Left ventricle myocardium superior (tissue), 1 donor: ENCODE measurements around the gene AMZ2. TPM values are rescaled to one million over a fixed set of nuclear protein-coding genes. Genes with fewer than 3 reads are reported as not detected.
"Not testable (repeated sequence)": the region's sequence is repeated elsewhere in the genome, so short reads cannot be mapped to it uniquely, and the experiment has no call there.

Experiments used
- ATAC-seq: fragments of 200-7000 bp; cut with Tn5 transposase; one replicate; pipeline ENCODE4 v1.9.1; 2020; ENCODE audit warnings: mild to moderate bottlenecking, moderate library complexity
- DNase-seq: peaks from one replicate; pipeline ENCODE4 v3.0.0-alpha.2; 2020
- intact Hi-C: fragments of 100-400 bp; cut with micrococcal nuclease; formaldehyde crosslinking; loops from one replicate; pipeline ENCODE4 v1.11.0; 2022
- total RNA-seq: library from RNA; stranded (reverse); fragmentation: NEBNext Ultra II Directional; extraction: Animal tissue kit (Norgen Biotek cat#: 25700); gene quantifications from one replicate; pipeline ENCODE4 v1.2.1, GENCODE V29; 2021
- donor health status: DM: no; HTN: yes; CAD: no; lungs with severe emphysema.

Gene AMZ2
- total RNA-seq, 1 donor from 2014 or later: 92.1 TPM

DNA sequence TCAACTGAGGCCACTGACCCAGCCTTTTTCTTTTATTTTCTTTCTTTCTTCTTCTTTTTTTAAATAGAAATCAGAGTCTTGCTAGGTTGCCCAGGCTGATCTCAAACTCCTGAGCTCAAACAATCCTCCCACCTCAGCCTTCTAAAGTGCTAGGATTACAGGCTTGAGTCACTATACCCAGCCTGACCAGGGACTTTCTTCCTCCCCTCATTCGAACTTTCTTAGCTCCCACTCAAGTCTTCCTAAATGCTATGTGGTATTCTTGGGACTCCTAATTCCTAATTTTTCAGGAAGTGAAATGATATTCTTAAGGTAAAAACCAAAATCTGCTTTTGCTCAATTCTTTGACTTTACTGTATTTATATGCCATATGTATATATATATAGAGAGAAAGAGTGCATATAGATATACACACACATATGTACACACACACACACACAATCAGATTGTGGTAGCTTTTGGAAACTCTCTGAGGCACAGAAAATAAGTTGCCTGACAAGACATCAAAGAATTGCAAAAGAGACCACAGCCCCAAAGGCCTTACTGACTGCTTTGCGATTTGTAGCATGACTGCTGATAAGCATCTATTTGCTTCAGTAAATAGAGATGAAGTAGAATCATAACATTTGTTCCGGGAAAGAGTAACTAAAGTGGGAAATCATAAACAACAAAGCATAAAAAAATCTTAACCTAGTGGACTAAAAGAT lies 9.5 kb upstream of the AMZ2 start:
- ATAC-seq (no peak), DNase-seq (no peak)
- intact Hi-C loops: no loop called here

DNA sequence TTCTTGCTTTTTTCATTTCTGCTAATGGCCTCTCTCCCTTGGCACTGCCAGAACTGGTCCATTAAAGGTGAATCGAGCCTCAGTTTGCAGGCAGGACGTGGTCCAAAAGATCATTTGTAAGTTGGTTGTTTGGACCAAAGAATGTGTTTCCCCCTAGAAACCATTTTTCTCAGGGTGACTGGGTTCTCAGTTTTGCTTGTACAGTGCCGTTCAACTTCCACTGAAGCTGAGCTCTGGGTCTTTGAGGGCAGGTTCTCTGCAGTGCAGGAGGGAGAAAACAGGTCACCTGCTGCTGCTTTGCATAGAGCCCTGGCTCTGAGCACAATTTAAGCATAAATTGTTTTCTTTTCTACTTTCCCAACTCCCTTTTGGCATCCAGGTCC lies 9.0 kb upstream of the AMZ2 start:
- ATAC-seq (no peak), DNase-seq (no peak)

DNA sequence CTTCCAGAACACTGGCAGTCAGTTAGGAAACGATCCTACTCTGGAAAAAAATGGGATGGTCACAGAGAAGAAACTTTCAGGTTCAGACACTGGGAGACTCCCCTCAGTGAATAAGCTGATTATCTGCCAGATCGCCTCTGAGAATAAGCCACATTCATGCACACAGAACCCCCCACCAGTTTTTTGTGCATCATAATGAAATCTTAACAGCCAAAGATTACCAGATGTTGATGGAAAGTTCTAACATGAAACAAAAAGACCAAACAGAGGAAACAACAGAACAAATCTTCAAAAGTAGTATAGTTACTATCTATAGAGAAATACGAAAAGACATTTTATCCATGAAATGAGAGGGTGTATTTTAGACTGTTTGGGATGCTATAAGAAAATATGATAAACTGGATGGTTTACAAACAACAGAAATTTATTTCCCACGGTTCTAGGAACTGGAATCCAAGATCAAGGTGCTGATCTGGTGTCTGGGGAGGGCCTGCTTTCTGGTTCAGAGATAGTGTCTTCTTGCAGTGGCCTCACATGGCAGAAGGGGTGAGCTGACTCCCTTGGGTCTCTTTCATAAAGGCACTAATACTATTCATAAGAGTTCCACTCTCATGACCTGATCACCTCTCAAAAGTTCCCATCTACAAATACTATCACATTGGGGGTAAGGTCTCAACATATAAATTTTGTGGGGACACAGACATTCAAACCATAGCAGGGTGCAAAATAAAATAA lies 8.0 kb upstream of the AMZ2 start:
- no peak for ATAC-seq

More for the DNA sequence above, 9.0 kb upstream of the AMZ2 start:
- intact Hi-C loops: no loop called here

DNA sequence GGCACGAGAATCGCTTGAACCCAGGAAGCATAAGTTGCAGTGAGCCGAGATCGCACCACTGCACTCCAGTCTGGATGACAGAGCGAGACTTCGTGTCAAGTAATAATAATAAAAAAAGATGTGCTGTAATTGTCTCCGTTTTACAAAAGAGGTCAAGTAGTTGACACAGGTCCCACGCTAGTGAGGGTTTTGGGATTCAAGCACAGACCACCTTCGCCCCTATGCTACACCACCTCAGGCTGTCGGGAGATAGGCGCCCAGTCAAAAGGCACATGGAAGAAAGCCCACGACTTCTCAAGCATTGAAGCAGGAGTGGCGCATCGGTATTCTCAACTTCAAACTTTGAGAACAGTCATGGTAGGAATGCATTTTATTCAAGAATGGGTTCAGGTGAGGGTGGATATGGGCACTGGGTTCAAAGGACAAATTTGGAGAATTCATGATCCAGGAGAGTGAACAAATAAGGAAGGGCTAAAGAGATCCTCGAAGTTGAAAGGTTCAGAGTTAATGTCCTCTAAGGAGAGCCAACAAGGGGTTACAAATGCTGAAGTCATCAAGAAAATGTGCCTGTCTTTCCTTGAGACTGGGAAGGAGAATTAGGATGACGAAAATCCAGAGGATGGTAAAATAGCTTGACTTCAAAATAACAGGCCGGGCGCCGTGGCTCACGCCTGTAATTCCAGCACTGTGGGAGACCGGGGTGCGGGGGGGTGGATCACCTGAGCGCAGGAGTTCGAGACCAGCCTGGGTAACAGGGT lies 1.4 kb upstream of the AMZ2 start:
- ATAC-seq (no peak), DNase-seq (peak; percentile 39)
- intact Hi-C loops: no loop called here

More for the DNA sequence above, 8.0 kb upstream of the AMZ2 start:
- no peak for DNase-seq
- intact Hi-C loops: no loop called here

DNA sequence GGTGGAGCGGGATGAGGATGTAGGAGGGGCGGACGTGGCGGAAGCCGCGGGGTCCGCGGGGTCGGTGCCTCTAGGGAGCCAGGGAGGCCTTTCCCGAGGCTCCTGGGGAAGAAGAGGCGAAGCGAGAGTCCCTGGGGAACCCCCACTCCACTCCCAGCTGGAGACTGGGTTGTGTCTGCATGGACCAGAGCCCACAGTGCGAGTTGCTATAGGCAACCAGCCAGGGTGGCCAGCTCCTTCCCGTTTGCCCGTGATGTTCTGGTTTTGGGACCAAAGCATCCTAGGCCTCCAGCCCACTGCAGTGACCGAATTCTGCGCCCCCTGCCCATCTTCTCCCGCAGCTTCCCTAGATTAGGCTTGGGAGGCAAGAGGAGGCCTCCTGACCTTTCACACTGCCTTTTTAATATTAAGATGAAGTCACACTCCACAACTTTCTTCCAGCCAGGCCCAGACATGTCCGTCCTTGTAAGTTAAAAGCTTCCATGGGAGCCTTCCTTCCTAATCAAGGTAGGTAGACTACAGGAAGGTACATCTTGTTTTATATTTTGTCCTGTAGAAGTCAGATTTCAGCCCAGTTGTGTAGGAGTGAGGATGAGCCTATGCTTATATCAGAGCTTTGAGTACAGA lies 469 bp downstream of the AMZ2 start:
- DNase-seq: no peak
- peak; percentile 59 for ATAC-seq
- intact Hi-C loops: no loop called here

DNA sequence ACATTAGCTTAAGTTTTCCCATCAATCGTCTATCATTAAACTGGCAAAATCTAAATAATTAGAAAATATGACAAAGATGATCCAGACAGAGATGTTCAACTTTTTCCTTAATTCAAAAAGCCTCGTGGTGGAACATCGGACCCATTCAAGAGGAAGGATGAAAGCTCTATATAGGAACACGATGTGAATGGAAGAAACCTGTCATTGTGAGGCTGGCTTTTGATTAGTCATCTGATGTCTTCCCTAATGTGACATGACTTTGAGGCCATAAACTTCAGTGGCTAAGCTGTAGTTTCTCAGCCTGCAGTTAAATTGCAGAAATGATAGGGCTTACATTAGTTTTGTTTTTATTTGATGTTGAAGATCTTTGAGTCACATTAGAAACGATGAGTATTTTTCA lies 1.0 kb downstream of the AMZ2 start:
- ATAC-seq: no peak
- intact Hi-C loops: no loop called here
- no peak for DNase-seq

DNA sequence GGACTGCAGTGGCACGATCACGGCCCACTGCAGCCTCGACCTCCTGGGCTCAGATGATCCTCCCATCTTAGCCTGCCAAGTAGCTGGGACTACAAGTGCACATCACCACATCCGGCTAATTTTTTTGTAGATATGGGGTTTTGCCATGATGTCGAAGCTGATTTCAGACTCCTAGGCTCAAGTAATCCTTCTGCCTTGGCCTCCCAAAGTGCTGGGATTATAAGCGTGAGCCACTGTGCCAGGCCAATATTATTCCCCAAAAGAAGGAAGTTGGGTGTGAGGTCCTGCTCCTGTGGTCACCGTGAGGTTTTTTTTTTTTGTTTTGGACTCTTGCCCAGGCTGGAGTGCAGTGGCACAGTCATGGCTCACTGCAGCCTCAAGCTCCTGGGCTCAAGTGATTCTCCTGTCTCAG lies 1.5 kb downstream of the AMZ2 start:
- no peak for ATAC-seq
- intact Hi-C loops: no loop called here
- DNase-seq: no peak

DNA sequence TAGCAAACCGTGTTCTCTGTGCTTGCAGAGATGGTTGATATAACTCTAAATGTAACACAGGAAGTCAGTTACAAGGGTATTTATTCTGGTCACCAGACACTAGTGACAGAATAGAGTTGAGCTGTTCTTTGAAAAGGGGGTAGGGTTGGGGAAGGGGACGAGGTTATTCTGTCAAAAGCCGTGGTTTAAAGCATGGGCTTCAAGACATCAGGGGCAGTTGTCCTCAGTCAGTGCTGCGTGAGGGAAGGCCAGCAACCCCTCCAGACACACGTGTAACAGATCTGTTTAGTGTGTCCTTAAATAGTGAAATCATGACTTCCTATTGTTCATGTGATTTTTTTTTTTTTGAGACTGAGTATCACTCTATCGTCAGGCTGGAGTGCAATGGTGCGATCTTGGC lies 5.6 kb downstream of the AMZ2 start:
- DNase-seq, intact Hi-C loops, ATAC-seq: not testable (repeated sequence)

DNA sequence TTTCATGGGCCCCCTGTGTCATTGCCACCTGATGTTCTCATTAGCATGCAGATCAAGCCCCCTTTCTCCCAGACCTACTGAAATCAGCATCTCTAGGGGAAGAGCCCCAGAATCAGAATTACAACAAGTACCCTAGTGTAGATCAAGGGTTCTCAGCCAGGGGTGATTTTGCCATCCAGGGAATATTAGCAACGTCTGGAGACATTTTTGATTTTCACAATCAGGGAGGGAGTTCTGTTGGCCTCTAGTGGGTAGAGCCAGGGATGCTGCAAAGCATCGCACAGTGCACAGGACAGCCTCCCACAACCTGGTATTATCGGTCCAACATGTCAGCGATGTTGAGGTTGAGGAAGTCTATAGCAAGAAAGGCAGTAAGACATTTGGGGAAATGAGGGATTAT lies 7.3 kb downstream of the AMZ2 start:
- no peak for ATAC-seq
- intact Hi-C loops: no loop called here
- no peak for DNase-seq

DNA sequence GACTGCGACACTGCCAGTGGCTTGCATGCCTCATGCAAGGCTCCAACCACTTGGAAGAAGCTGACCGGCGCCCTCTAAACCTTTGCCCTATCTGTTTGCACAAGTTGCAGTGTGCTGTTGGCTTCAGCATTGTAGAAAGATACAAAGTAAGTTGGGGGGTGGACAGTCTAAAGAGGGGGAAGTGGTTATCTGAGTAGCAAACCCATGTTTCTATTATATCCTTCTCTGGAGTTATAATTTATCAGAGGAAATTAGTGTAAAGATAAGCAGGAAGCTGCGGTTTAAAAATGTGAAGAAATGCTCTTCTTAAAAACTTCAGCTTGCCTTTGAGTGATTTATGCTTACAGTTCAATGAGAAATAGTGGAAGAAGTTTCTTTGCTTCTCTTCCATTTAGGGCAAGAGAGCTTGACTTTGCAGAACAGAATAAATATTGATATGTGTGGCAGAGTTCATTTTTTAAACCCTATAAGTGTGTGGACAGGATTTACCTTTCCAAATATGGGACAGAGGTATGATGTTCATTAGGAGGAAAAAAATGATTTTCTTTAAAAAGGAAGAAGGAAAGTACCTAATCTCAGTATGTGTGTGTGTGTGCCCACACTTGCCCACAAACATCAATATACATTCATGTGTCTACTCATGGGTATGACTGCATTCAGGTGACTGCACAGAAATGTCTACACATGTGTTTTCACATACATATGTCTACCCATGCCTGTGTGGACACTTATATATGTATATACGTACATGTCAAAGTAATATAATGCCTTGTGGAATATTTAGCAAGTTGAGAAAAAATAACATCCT lies 8.1 kb downstream of the AMZ2 start:
- intact Hi-C loops: no loop called here
- no peak for ATAC-seq
- no peak for DNase-seq

DNA sequence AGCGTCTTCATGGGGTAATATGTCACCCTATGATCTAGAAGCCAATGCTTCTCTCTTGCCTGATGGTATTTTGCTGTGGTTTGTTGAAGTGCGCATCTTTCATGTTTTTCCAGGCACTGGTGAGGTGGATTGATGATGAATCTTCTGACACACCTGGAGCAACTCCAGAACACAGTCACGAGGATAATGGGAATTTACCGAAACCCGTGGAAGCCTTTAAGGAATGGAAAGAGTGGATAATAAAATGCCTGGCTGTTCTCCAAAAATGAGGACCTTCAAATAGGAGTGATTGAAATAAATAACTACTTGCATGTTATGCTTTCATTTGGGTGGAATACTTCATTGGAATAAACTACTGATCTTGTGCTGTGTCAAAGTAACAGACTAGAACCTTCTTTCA lies 8.9 kb downstream of the AMZ2 start:
- DNase-seq, ATAC-seq, intact Hi-C loops: not testable (repeated sequence)

DNA sequence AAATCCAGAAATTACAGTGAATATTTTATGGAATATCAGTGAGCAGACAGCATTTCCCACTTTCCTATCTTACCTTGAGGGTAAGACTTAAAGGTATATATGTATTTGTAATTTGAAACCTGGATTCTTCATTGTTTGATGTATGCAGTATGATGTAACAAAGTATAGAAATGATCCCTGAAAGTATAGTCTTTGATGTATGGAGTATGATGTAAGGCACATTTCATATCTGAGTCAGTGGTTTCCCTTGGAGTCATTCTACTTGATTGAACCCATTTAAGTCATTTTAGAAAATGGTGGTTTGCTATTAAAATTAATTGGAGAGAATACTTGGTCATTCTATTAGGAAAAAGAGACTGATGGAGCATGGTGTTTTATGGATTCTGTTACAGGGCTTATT lies 10.1 kb downstream of the AMZ2 start:
- intact Hi-C loops: no loop called here
- DNase-seq: no peak

DNA sequence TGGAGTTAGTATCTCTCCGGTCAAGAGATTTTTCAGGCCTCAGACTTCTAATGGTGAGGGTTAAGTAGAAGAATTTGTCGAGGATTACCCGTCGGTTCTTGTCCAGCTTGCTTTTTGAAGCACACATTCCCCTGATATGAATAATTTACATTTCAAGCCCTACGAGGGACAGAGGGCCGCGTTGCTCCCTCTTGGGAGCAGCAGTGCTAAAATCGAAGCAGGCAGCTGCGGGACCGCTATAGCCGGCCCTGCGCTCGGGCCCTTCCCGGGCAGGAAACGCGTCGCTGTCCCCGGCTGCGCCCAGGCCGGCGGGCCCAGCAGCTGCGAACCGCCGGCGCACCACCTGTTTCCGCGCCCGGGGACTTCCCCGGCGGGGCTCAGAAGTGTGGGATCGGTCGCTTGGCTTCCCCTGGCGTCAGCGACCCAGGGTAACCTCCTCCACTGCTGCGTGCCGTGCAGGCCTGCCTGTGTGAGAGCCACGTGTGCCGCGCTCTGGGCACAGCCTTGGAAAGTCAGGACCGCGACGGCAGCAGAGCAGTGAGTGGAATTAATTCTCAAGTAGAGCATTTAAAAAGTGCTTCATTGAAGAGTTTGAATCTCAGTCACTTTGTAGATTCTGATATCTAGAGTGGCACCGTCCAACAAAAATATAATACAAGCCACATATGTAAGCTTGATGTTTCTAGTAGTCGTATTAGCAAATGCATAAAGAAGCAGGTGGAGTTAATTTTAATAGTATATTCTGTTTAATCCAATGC lies 11.2 kb downstream of the AMZ2 start:
- peak; percentile 91 for ATAC-seq
- intact Hi-C loops: not testable (repeated sequence)
- peak; percentile 79 for DNase-seq

More for the DNA sequence above, 10.1 kb downstream of the AMZ2 start:
- no peak for ATAC-seq

DNA sequence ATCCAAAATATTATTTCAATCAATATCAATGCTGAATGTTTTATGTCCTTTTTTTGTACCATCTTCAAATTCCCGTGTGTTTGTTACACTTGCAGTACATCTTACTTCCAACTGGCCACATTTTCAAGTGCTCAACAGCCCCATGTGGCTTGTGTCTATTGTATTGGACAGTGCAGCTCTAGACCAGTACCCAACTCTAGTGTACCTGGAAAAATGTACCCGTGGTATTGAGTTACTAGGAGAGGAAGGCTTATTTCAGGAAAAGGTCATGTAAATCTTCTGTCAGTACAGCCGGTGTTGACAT lies 11.8 kb downstream of the AMZ2 start:
- DNase-seq, ATAC-seq, intact Hi-C loops: not testable (repeated sequence)

DNA sequence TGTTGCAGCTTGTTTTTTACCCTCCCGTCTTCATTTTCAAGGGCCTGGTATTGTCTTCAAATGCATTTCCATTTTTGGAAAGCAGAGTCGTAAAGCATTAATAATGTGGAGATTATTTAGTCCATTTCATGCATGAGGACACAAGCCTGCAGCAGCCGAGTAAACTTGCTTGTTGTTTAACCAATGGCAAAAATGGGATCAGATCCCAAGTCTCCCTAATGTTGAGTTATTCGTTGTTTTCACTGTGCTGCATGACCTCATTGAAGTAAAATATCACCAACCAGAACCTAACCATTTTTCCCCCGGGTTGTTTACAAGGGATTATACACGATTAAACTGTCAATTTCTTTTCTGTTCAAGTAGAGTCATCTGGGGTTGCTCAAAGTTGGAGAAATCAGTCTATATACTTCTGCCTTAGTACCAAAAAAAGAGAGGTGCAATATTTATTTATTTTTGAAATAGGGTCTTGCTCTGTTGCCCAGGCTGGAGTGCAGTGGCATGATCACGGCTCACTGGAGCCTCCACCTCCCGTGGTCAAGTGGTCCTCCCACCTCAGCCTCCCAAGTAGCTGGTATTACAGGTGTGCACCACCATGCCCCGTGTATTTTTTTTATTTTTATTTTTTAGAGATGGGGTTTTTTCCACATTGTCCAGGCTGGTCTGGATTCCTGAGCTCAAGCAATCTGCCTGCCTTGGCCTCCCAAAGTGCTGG lies 12.4 kb downstream of the AMZ2 start:
- intact Hi-C loops: loop anchor here (10.0 kb wide), 1 partner anchor 175 kb away; no protein-coding TSS in a partner anchor
- no peak for DNase-seq
- no peak for ATAC-seq

DNA sequence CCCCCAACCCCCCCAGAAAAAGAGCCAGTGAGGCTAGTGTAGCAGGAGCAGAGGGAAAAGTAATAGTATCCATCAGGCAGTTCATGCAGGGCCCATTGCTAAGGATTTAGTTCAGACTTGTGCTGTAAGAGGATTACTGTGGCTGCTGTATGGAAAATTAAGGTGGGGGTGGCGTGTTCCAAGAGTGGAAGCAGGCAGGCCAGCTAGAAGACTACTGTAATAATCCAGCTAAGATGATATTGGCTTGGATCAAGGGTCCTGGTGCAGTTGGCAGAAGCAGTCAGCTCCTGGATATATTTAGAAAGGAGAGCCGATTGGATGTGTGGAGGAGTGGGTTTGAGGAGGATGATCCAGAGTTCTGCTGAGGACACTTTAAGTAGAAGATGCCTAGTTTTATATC lies 14.6 kb downstream of the AMZ2 start:
- not testable (repeated sequence) for DNase-seq
- intact Hi-C loops: loop anchor here (2.0 to 10.0 kb wide), 2 partner anchors 172 to 200 kb away; no protein-coding TSS in a partner anchor
- ATAC-seq: peak; percentile 61

DNA sequence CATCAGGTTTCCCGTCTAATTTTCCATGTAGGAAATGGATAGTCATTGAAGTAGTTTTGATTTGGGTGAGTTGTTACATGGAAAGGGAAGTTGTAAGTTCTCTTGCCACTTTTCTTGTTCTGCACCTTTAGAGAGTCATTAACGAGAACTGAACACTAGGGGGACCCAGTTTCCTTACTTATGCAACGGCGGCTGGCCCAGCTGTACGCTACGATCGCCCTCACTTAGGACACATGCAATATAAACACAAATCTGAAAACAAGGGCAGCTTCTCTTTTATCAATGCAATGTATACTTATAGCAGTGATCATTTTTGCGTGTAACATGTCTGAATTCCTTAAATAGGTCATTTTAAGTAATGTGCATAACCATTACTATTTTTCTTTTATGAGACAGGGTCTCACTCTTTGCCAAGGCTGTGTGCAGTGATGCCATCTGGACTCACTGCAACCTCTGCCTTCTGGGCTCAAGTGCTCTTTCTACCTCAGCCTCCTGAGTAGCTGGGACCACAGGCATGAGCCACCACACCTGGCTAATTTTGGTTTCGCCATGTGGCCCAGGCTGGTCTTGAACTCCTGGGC lies 15.3 kb downstream of the AMZ2 start:
- ATAC-seq: peak; percentile 80
- intact Hi-C loops: loop anchor here (2.0 to 10.0 kb wide), 2 partner anchors 172 to 200 kb away; no protein-coding TSS in a partner anchor
- DNase-seq: not testable (repeated sequence)
